M059J (cell line): ENCODE results near the gene CAPN13. TPM values are rescaled to one million over a fixed set of nuclear protein-coding genes. Genes with fewer than 3 reads are reported as not detected.

Experiments
- DNase-seq: peaks from one replicate; pipeline ENCODE4 v3.0.0-alpha.2; 2012; ENCODE audit warnings: low read depth
- total RNA-seq: library from RNA; depleted of rRNA; stranded (reverse); fragments of >200 nt; shearing (Covaris generic); gene quantifications from 2 replicates; pipeline ENCODE4 v1.2.3, GENCODE V29; 2014; rRNA removed

The CAPN13 gene
- not detected in 2 replicates for total RNA-seq

GRCh38 chr2:30807249-30807648 is at the start of gene CAPN13:
CAPN13 (minus strand) TSS chr2:30807446; CDS start chr2:30787325, 20,121 bp downstream.
- no peak for DNase-seq

GRCh38 chr2:30847841-30848240 is 40.6 kb upstream of the CAPN13 start:
- DNase-seq = no peak

GRCh38 chr2:30847329-30847728 is 40.1 kb upstream of the CAPN13 start:
- peak; percentile 12 for DNase-seq

- no peak for DNase-seq
These were observed 21.3 kb upstream of the CAPN13 start for GRCh38 chr2:30828586-30828985.

GRCh38 chr2:30826916-30827315 is 19.7 kb upstream of the CAPN13 start:
- DNase-seq = no peak

GRCh38 chr2:30826481-30826880 is 19.2 kb upstream of the CAPN13 start:
- DNase-seq = no peak

GRCh38 chr2:30823452-30823851 is 16.2 kb upstream of the CAPN13 start:
- no peak for DNase-seq

- no peak for DNase-seq
These were observed 14.7 kb upstream of the CAPN13 start for GRCh38 chr2:30821960-30822359.

GRCh38 chr2:30820381-30821055 is 13.3 kb upstream of the CAPN13 start:
- DNase-seq = no peak

GRCh38 chr2:30809938-30810337 is 2.7 kb upstream of the CAPN13 start:
- DNase-seq = no peak

- DNase-seq = no peak
These were observed 1.4 kb upstream of the CAPN13 start for GRCh38 chr2:30808695-30809094.

- DNase-seq = no peak
These were observed 4.0 kb downstream of the CAPN13 start for GRCh38 chr2:30803281-30803680.

- DNase-seq = no peak
These were observed 4.6 kb downstream of the CAPN13 start for GRCh38 chr2:30802611-30803010.

- no peak for DNase-seq
These were observed 5.3 kb downstream of the CAPN13 start for GRCh38 chr2:30801821-30802455.

- no peak for DNase-seq
These were observed 7.1 kb downstream of the CAPN13 start for GRCh38 chr2:30800159-30800558.

GRCh38 chr2:30799366-30799765 is 7.9 kb downstream of the CAPN13 start:
- no peak for DNase-seq

GRCh38 chr2:30798536-30798991 is 8.7 kb downstream of the CAPN13 start:
- DNase-seq = no peak

GRCh38 chr2:30797381-30798015 is 9.7 kb downstream of the CAPN13 start:
- no peak for DNase-seq

- DNase-seq = no peak
These were observed 10.5 kb downstream of the CAPN13 start for GRCh38 chr2:30796699-30797098.

- no peak for DNase-seq
These were observed 14.7 kb downstream of the CAPN13 start for GRCh38 chr2:30792521-30792920.

GRCh38 chr2:30790879-30791278 is 16.4 kb downstream of the CAPN13 start:
- DNase-seq = no peak

- no peak for DNase-seq
These were observed 17.5 kb downstream of the CAPN13 start for GRCh38 chr2:30789670-30790210.
